OCI-LY1 (cell line): ENCODE data around the gene CEMIP.

Source experiments
- H2AFZ ChIP-seq: fragments of 200-600 bp; sonication (generic), shearing (Covaris generic); 2 replicates; pipeline ENCODE4 v1.6.0; 2014; ENCODE audit warnings: antibody characterized with exemption, mild to moderate bottlenecking, low read length
- H3F3A ChIP-seq: fragments of 200-600 bp; sonication (generic), shearing (Covaris generic); 2 replicates; pipeline ENCODE4 v1.6.0; 2014; ENCODE audit warnings: mild to moderate bottlenecking, antibody characterized with exemption, low read length, moderate library complexity; ENCODE audit not compliant: insufficient read depth
- H3K27ac ChIP-seq: fragments of 200-600 bp; sonication (generic); 2 replicates; pipeline ENCODE4 v1.5.1; 2014; ENCODE audit warnings: low read length, mixed run types, mild to moderate bottlenecking, low read depth; ENCODE audit not compliant: poor library complexity, severe bottlenecking
- H3K27me3 ChIP-seq: fragments of 200-600 bp; sonication (generic); 2 replicates; pipeline ENCODE4 v1.6.0; 2014; ENCODE audit warnings: antibody characterized with exemption, mild to moderate bottlenecking, low read length, moderate library complexity; ENCODE audit not compliant: insufficient read depth
- H3K36me3 ChIP-seq: fragments of 200-600 bp; sonication (generic); 2 replicates; pipeline ENCODE4 v1.6.1; 2014; ENCODE audit warnings: mild to moderate bottlenecking, antibody characterized with exemption, low read length, moderate library complexity, mixed read lengths; ENCODE audit not compliant: insufficient read depth
- H3K4me1 ChIP-seq: fragments of 200-600 bp; sonication (generic); 2 replicates; pipeline ENCODE4 v1.5.1; 2014; ENCODE audit warnings: mild to moderate bottlenecking, low read length, moderate library complexity; ENCODE audit not compliant: insufficient read depth, severe bottlenecking
- H3K4me2 ChIP-seq: fragments of 200-600 bp; sonication (generic), shearing (Covaris generic); 2 replicates; pipeline ENCODE4 v1.6.1; 2014; ENCODE audit warnings: low read length
- H3K4me3 ChIP-seq: fragments of 200-600 bp; sonication (generic); 2 replicates; pipeline ENCODE4 v1.5.1; 2014; ENCODE audit warnings: low read length, low read depth, mild to moderate bottlenecking, mixed read lengths; ENCODE audit not compliant: poor library complexity, severe bottlenecking
- H3K79me2 ChIP-seq: fragments of 200-600 bp; shearing (Covaris generic); 2 replicates; pipeline ENCODE4 v1.6.1; 2016; ENCODE audit warnings: mixed run types, low read length, mixed read lengths; ENCODE audit not compliant: insufficient read depth
- H3K9ac ChIP-seq: fragments of 200-600 bp; sonication (generic), shearing (Covaris generic); 2 replicates; pipeline ENCODE4 v1.6.1; 2014; ENCODE audit warnings: mild to moderate bottlenecking, low read length, mixed read lengths
- H3K9me2 ChIP-seq: fragments of 200-600 bp; sonication (generic), shearing (Covaris generic); 2 replicates; pipeline ENCODE4 v1.6.1; 2014; ENCODE audit warnings: low read depth, mild to moderate bottlenecking, low read length, mixed read lengths
- H3K9me3 ChIP-seq: fragments of 200-600 bp; shearing (Covaris generic); 2 replicates; pipeline ENCODE4 v1.6.1; 2014; ENCODE audit warnings: low read length, mixed read lengths
- H4K20me1 ChIP-seq: fragments of 200-600 bp; sonication (generic), shearing (Covaris generic); 2 replicates; pipeline ENCODE4 v1.6.0; 2016; ENCODE audit warnings: mild to moderate bottlenecking, low read length; ENCODE audit not compliant: insufficient read depth
- CTCF ChIP-seq: fragments of 200-600 bp; sonication (generic), shearing (Covaris generic); IDR thresholded peaks from 2 replicates; pipeline ENCODE4 v1.5.1; 2017; ENCODE audit warnings: mild to moderate bottlenecking, antibody characterized with exemption, low read length, moderate library complexity, mixed read lengths
- EZH2 ChIP-seq: fragments of 200-600 bp; sonication (generic), shearing (Covaris generic); IDR thresholded peaks from 2 replicates; pipeline ENCODE4 v1.8.0; 2017; ENCODE audit warnings: borderline replicate concordance, mixed run types, mild to moderate bottlenecking, antibody characterized with exemption, low read length, moderate library complexity, mixed read lengths

Gene CEMIP

GRCh38 chr15:80895091-80895490, 115.9 kb downstream of the CEMIP start:
- TF ChIP-seq EZH2, result no peak
- Histone ChIP-seq H3K9me2 (no peaks in the 10 kb centered on the region), H3K36me3 (no peaks in the 10 kb centered on the region), H3K27me3 (0 out of 2 replicates have a peak, but pooled peaks cover 3% of the 10 kb centered on the region), H3K4me2 (no peak overlapping the region), H3K9me3 (peaks cover 6% of the 10 kb centered on the region), H3K79me2 (no peaks in the 10 kb centered on the region), H3F3A (no peaks in the 10 kb centered on the region), H3K9ac (no peak overlapping the region), H3K4me3 (no peak overlapping the region), H3K4me1 (no peaks in the 10 kb centered on the region), H3K27ac (no peak overlapping the region), H4K20me1 (no peaks in the 10 kb centered on the region), H2AFZ (no peak overlapping the region)

GRCh38 chr15:80895965-80896364, 116.8 kb downstream of the CEMIP start:
- Histone ChIP-seq H3K27me3 (0 out of 2 replicates have a peak, but pooled peaks cover 3% of the 10 kb centered on the region), H3K4me2 (no peak overlapping the region), H3K9me2 (no peaks in the 10 kb centered on the region), H3K9me3 (peaks cover 6% of the 10 kb centered on the region), H3K79me2 (no peaks in the 10 kb centered on the region), H3F3A (no peaks in the 10 kb centered on the region), H3K36me3 (no peaks in the 10 kb centered on the region), H3K9ac (no peak overlapping the region), H3K4me1 (no peaks in the 10 kb centered on the region), H2AFZ (no peak overlapping the region), H4K20me1 (no peaks in the 10 kb centered on the region), H3K27ac (no peak overlapping the region), H3K4me3 (no peak overlapping the region)
- TF ChIP-seq CTCF (no peak), EZH2 (no peak)

- Histone ChIP-seq H4K20me1 (no peaks in the 10 kb centered on the region), H3K9me3 (peaks cover 6% of the 10 kb centered on the region), H3F3A (no peaks in the 10 kb centered on the region), H3K9me2 (no peaks in the 10 kb centered on the region), H3K27me3 (0 out of 2 replicates have a peak, but pooled peaks cover 3% of the 10 kb centered on the region), H3K4me1 (no peaks in the 10 kb centered on the region), H3K27ac (no peak overlapping the region), H2AFZ (no peak overlapping the region), H3K4me2 (no peak overlapping the region), H3K36me3 (no peaks in the 10 kb centered on the region), H3K9ac (no peak overlapping the region), H3K79me2 (no peaks in the 10 kb centered on the region), H3K4me3 (no peak overlapping the region)
- TF ChIP-seq EZH2, result no peak
- TF ChIP-seq CTCF, result no peak
Measured at GRCh38 chr15:80898040-80898439, 118.9 kb downstream of the CEMIP start.

- Histone ChIP-seq H3K9me2 (no peaks in the 10 kb centered on the region), H3K79me2 (no peaks in the 10 kb centered on the region), H3F3A (no peaks in the 10 kb centered on the region), H3K9ac (no peak overlapping the region), H4K20me1 (no peaks in the 10 kb centered on the region), H3K27me3 (no peaks in the 10 kb centered on the region; the same call in 1 of the 2 replicates), H3K4me3 (no peak overlapping the region), H2AFZ (no peak overlapping the region), H3K9me3 (no peaks in the 10 kb centered on the region), H3K4me1 (no peaks in the 10 kb centered on the region), H3K27ac (no peak overlapping the region), H3K36me3 (no peaks in the 10 kb centered on the region), H3K4me2 (no peak overlapping the region)
- TF ChIP-seq CTCF (no peak), EZH2 (no peak)
Measured at GRCh38 chr15:80902298-80902801, 123.2 kb downstream of the CEMIP start.
